GM23248 (cell line): Measurements from ENCODE around the gene TP53TG5. TPM values are rescaled to one million over a fixed set of nuclear protein-coding genes. Genes with fewer than 3 reads are reported as not detected.
A peak's percentile ranks its signal among the peaks of the same experiment; 100 is the strongest.

Source experiments
- DNase-seq: peaks from one replicate; pipeline ENCODE4 v3.0.0-alpha.2; 2015
- H2AFZ ChIP-seq: fragments of 200-600 bp; sonication (generic); 2 replicates; pipeline ENCODE4 v1.6.1; 2016; ENCODE audit warnings: antibody characterized with exemption
- H3F3A ChIP-seq: fragments of 200-600 bp; sonication (generic); 2 replicates; pipeline ENCODE4 v1.6.1; 2016; ENCODE audit warnings: mild to moderate bottlenecking, antibody characterized with exemption, mixed run types; ENCODE audit not compliant: insufficient read depth
- H3K27ac ChIP-seq: fragments of 200-600 bp; sonication (generic); 2 replicates; pipeline ENCODE4 v1.5.1; 2016; ENCODE audit warnings: mild to moderate bottlenecking
- H3K27me3 ChIP-seq: fragments of 200-600 bp; sonication (generic); replicated peaks from 2 replicates; pipeline ENCODE4 v1.6.1; 2016; ENCODE audit warnings: mild to moderate bottlenecking; ENCODE audit not compliant: insufficient read depth
- H3K36me3 ChIP-seq: fragments of 200-600 bp; sonication (generic); 2 replicates; pipeline ENCODE4 v1.6.1; 2016; ENCODE audit warnings: low read depth, mild to moderate bottlenecking
- H3K4me1 ChIP-seq: fragments of 200-600 bp; sonication (generic); 2 replicates; pipeline ENCODE4 v1.6.1; 2016; ENCODE audit warnings: mild to moderate bottlenecking; ENCODE audit not compliant: insufficient read depth
- H3K4me2 ChIP-seq: fragments of 200-600 bp; sonication (generic); one replicate; pipeline ENCODE4 v1.6.1; 2016; ENCODE audit warnings: mild to moderate bottlenecking; ENCODE audit not compliant: unreplicated experiment
- H3K4me3 ChIP-seq: fragments of 200-600 bp; sonication (generic); 2 replicates; pipeline ENCODE4 v1.5.1; 2016; ENCODE audit warnings: mild to moderate bottlenecking
- H3K79me2 ChIP-seq: fragments of 200-600 bp; sonication (generic); 2 replicates; pipeline ENCODE4 v1.6.1; 2016; ENCODE audit warnings: mild to moderate bottlenecking; ENCODE audit not compliant: insufficient read depth
- H3K9ac ChIP-seq: fragments of 200-600 bp; sonication (generic); 2 replicates; pipeline ENCODE4 v1.6.1; 2016; ENCODE audit warnings: mild to moderate bottlenecking
- H3K9me2 ChIP-seq: fragments of 200-600 bp; sonication (generic); 2 replicates; pipeline ENCODE4 v1.6.1; 2016; ENCODE audit warnings: mixed run types, mild to moderate bottlenecking, moderate library complexity; ENCODE audit not compliant: insufficient read depth
- H3K9me3 ChIP-seq: fragments of 200-600 bp; sonication (generic); one replicate; pipeline ENCODE4 v1.6.1; 2017; ENCODE audit warnings: low read depth
- H4K20me1 ChIP-seq: fragments of 200-600 bp; sonication (generic); 2 replicates; pipeline ENCODE4 v1.6.0; 2016; ENCODE audit not compliant: insufficient read depth
- EZH2 ChIP-seq: fragments of 200-600 bp; sonication (generic); IDR thresholded peaks from 2 replicates; pipeline ENCODE4 v1.6.1; 2018; ENCODE audit warnings: antibody characterized with exemption, mild to moderate bottlenecking; ENCODE audit not compliant: insufficient read depth, poor library complexity, severe bottlenecking
- EZH2phosphoT487 ChIP-seq: fragments of 200-600 bp; sonication (generic); IDR thresholded peaks from 2 replicates; pipeline ENCODE4 v1.6.1; 2018; ENCODE audit warnings: antibody characterized with exemption, moderate library complexity, mild to moderate bottlenecking, low read depth; ENCODE audit not compliant: insufficient read depth
- whole genome bisulfite sequencing, 2 experiments: methylation state at CpG; one replicate each; pipeline ENCODE4 v1.1.6; 2015 to 2017; ENCODE audit warnings: low lambda C conversion rate in 2 of 2, low coverage in 1 of 2; ENCODE audit errors: missing lambda C conversion rate in 2 of 2; 5-methylcytosine and 5-hydroxymethylcytosine counted together
- in situ Hi-C: fragments of 300-500 bp; cut with MboI; formaldehyde crosslinking; loops from 2 replicates; pipeline ENCODE4 v1.15.0; 2020
- polyA plus RNA-seq: library from polyadenylated mRNA; unstranded; fragments of >200 nt; fragmentation: Nextera tagmentation; extraction: Ambion mirVana; gene quantifications from 2 replicates; pipeline ENCODE4 v1.2.1, GENCODE V29; 2016
- total RNA-seq: library from RNA; depleted of rRNA; stranded (reverse); fragments of >200 nt; shearing (Covaris generic); gene quantifications from 2 replicates; pipeline ENCODE4 v1.2.3, GENCODE V29; 2014

TP53TG5 gene
- total and polyA plus RNA-seq, 2 experiments from 2014 or later = 0.55 TPM; not detected in 1

DNA sequence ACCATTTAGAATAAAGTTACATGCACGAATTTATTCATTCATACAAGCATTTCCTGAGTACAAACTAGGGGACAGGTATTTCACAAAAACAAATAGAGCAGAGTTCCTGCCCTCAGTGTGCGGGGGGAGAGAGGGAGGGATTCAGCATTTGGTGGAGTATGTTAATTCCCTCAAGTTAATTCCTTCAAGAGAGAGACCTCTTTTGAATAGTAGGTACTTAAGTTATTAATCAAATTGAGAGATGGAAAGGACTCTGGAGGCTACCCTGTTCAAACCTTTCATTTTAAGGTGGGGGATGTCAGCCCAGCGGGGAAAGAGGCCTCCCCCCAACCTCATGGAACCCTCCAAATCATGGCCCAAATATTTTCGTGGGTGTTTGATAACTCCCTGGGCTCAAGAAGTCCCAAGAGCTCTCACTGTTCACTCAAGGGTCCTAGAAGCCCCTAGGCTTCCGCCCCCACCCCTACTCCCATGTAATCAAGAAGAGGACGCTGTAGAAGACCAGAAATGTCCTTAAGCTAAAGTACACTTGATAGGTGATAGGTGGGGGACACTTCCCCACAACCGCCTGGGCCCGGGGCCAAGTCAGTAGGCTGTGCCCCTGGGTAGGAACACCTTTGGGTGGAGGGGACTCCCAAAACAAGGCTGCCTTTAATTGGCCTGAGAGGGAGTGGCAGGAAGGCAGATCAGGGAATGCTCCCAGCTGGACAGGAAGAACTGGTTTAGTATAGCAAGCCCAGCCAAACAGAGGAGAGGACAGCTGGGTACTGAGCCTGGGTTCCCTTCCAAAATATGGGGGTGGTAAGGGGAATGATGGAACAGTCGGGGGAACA lies 32.8 kb downstream of the TP53TG5 start:
- Histone ChIP-seq H2AFZ (no peak overlapping the region), H3K27me3 (no peaks in the 10 kb centered on the region), H3K4me2 (peak overlapping the region; percentile 98), H3K79me2 (peaks cover 78% of the 10 kb centered on the region), H3K9me3 (no peaks in the 10 kb centered on the region), H4K20me1 (no peaks in the 10 kb centered on the region), H3F3A (peaks cover 79% of the 10 kb centered on the region), H3K4me1 (peaks cover 53% of the 10 kb centered on the region), H3K36me3 (peaks cover 25% of the 10 kb centered on the region; the same call in 1 of the 2 replicates), H3K27ac (peak overlapping the region; percentile 99), H3K9ac (peak overlapping the region; percentile 100), H3K4me3 (peak overlapping the region; percentile 99), H3K9me2 (no peaks in the 10 kb centered on the region)
- whole genome bisulfite sequencing, 2 experiments = 59 to 64% methylated on average over 9 of the region's 9 CpGs
- TF ChIP-seq EZH2phosphoT487 = no peak
- no peak for TF ChIP-seq EZH2
- no peak for DNase-seq
- in situ Hi-C loops = no loop called here

GRCh38 chr20:45344168-45344860 lies 33.8 kb downstream of the TP53TG5 start:
- no peak overlapping the region for H2AFZ ChIP-seq
- in situ Hi-C loops = no loop called here
- peaks cover 82% of the 10 kb centered on the region for H3F3A ChIP-seq
- peak overlapping the region; percentile 99 for H3K27ac ChIP-seq
- peak overlapping the region; percentile 100 for H3K9ac ChIP-seq
- peaks cover 61% of the 10 kb centered on the region for H3K4me1 ChIP-seq
- no peaks in the 10 kb centered on the region for H3K27me3 ChIP-seq
- DNase-seq = peak; percentile 97
- peak overlapping the region; percentile 99 for H3K4me3 ChIP-seq
- peaks cover 88% of the 10 kb centered on the region for H3K79me2 ChIP-seq
- no peaks in the 10 kb centered on the region for H4K20me1 ChIP-seq
- no peak for TF ChIP-seq EZH2
- no peak for TF ChIP-seq EZH2phosphoT487
- no peaks in the 10 kb centered on the region for H3K9me3 ChIP-seq
- peaks cover 34% of the 10 kb centered on the region; the same call in 1 of the 2 replicates for H3K36me3 ChIP-seq
- H3K4me2 ChIP-seq = peak overlapping the region; percentile 98
- 4 to 7% methylated on average over 9 of the region's 9 CpGs for WGBS, 2 experiments
- no peaks in the 10 kb centered on the region for H3K9me2 ChIP-seq

DNA sequence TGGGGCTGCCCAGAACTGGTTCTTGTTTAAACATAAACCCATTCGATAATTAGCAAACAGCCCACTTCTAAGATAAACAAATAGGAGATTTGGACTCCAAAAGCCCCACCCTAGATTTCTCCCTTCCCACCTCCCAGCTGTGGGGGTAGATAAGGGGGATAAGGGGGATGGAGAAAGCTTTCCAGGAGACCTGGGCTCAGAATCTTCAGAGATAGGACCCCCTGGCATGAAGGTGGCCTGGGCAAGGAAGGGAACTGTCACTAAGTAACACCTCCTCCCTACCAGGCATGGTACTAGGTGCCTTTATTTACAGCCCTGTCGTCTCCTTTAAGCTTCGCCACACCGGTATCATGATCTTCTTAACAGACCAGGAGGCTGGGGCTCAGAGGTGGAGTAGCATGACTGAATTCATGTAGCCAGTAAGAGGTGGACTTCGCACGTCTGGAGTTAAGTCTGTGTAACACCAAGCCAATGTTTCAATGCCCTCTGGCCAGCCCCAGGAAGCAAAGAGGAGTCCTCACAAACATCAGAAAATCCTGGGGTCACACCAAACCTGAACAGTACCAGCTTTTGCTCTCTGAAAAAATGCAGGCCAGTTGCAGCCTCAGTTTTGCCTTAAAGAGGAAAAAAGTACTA lies 34.5 kb downstream of the TP53TG5 start:
- H3K4me1 ChIP-seq = peaks cover 63% of the 10 kb centered on the region
- peaks cover 95% of the 10 kb centered on the region for H3K79me2 ChIP-seq
- no peak overlapping the region for H2AFZ ChIP-seq
- in situ Hi-C loops = no loop called here
- H3K9me3 ChIP-seq = no peaks in the 10 kb centered on the region
- H3K27ac ChIP-seq = peak overlapping the region; percentile 99
- H3K4me2 ChIP-seq = peak overlapping the region; percentile 98
- peaks cover 89% of the 10 kb centered on the region for H3F3A ChIP-seq
- 30 to 41% methylated on average over 6 of the region's 6 CpGs for WGBS, 2 experiments
- no peaks in the 10 kb centered on the region for H3K27me3 ChIP-seq
- H3K4me3 ChIP-seq = peak overlapping the region; percentile 99
- TF ChIP-seq EZH2phosphoT487 (no peak), EZH2 (no peak)
- no peaks in the 10 kb centered on the region for H4K20me1 ChIP-seq
- no peaks in the 10 kb centered on the region for H3K9me2 ChIP-seq
- H3K36me3 ChIP-seq = peaks cover 38% of the 10 kb centered on the region; the same call in 1 of the 2 replicates
- peak overlapping the region; percentile 100 for H3K9ac ChIP-seq
- no peak for DNase-seq

GRCh38 chr20:45342855-45343531 lies 35.1 kb downstream of the TP53TG5 start:
- H3K27me3 ChIP-seq = no peaks in the 10 kb centered on the region
- peak overlapping the region; percentile 98 for H3K4me2 ChIP-seq
- in situ Hi-C loops = no loop called here
- H3K79me2 ChIP-seq = peaks cover 96% of the 10 kb centered on the region
- no peak for TF ChIP-seq EZH2phosphoT487
- TF ChIP-seq EZH2 = no peak
- no peaks in the 10 kb centered on the region for H4K20me1 ChIP-seq
- no peaks in the 10 kb centered on the region for H3K9me3 ChIP-seq
- H3K27ac ChIP-seq = peak overlapping the region; percentile 99
- H3K4me1 ChIP-seq = peaks cover 67% of the 10 kb centered on the region
- DNase-seq = no peak
- H3K4me3 ChIP-seq = peak overlapping the region; percentile 99
- 68 to 72% methylated on average over 6 of the region's 6 CpGs for WGBS, 2 experiments
- no peak overlapping the region for H2AFZ ChIP-seq
- H3K36me3 ChIP-seq = peaks cover 38% of the 10 kb centered on the region; the same call in 1 of the 2 replicates
- peaks cover 96% of the 10 kb centered on the region for H3F3A ChIP-seq
- H3K9me2 ChIP-seq = no peaks in the 10 kb centered on the region
- H3K9ac ChIP-seq = peak overlapping the region; percentile 100
